GM12891 (cell line): ENCODE results near the gene LRCH1.

Experiments
- POLR2A ChIP-seq: IDR thresholded peaks from 2 replicates; pipeline ENCODE4 v1.6.1; 2011; ENCODE audit warnings: low read depth, low read length, control low read depth
- POLR2AphosphoS5 ChIP-seq: IDR thresholded peaks from 2 replicates; pipeline ENCODE4 v1.6.1; 2011; ENCODE audit warnings: low read depth, low read length, control low read depth
- POU2F2 ChIP-seq: IDR thresholded peaks from 2 replicates; pipeline ENCODE4 v1.6.1; 2011; ENCODE audit warnings: low read depth, mild to moderate bottlenecking, control low read depth, low read length, moderate library complexity

DNA sequence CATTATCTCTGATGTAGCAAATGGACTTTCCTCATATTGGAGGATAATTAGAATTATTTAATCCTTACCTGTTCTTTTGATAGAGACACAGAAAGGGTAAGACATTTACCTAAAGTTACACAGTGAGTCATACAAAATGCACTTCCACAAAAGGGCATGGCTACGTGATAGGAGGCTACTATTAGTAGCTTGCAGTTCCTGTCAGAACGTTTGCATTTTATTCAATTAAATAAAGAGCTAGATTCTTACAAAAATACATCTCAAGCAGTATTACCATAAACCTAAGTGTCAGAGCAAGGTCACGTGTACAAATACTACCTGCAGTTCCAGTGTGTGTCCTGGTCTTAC, 123.4 kb downstream of the LRCH1 start:
- TF ChIP-seq POLR2AphosphoS5 (no peak), POLR2A (no peak), POU2F2 (no peak)
